HG02571 (cell line): ENCODE measurements around the gene UQCRC1.

Source experiments
- ATAC-seq: cut with Tn5 transposase; IDR thresholded peaks from one replicate; pipeline ENCODE4 v1.9.1; 2021; ENCODE audit warnings: mild to moderate bottlenecking, moderate library complexity; ENCODE audit not compliant: unreplicated experiment

The UQCRC1 gene

GRCh38 chr3:48609088-48610005, at the start of gene UQCRC1:
UQCRC1 (minus strand) TSS chr3:48609646; CDS start chr3:48609620, 26 bp downstream.
- ATAC-seq, result peak; percentile 95

DNA sequence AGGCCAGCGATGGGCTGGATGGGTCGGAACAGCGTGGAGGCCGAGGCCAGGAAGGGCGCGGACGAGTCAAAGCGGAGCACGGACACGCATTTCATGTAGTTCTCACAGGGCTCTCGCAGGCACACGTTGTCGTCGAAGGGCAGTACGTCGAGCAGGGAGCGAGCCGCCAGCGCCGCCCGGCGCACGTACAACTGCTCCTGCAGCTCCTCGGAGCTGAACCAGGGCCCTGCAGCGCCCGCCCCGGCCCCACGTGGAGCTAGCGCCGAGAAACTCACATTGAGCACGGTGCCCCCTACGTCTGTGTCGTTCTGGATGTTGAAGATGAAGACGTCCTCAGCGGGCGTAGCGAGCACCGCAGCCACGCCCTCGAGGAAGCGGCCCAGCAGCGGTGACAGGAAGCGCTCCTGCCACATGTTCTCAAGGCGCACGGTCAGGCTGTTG, 47.4 kb upstream of the UQCRC1 start:
- ATAC-seq, result no peak

- peak; percentile 66 for ATAC-seq
Observed at GRCh38 chr3:48656061-48656840, 46.8 kb upstream of the UQCRC1 start.

DNA sequence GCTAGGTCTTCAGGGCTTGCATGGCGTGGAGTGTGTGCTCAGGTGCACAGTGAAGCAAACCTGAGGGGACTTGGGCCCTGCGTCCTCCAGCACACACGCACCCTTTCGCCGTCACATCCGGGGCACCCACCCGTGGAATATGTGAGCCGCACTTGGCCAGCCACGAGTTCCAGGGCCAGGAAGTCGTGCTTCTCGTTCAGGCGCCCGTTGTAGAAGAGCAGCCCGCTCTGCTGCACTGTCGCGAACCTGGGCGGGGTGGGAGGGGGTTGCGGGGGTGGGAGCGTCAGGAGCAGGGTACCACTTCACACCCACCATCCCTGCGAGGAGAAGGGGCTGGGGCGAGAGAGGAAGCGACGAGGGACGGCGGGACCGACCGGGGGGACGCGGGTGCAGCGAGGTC, 46.2 kb upstream of the UQCRC1 start:
- ATAC-seq, result peak; percentile 20

GRCh38 chr3:48655063-48655462, 45.6 kb upstream of the UQCRC1 start:
- no peak for ATAC-seq

DNA sequence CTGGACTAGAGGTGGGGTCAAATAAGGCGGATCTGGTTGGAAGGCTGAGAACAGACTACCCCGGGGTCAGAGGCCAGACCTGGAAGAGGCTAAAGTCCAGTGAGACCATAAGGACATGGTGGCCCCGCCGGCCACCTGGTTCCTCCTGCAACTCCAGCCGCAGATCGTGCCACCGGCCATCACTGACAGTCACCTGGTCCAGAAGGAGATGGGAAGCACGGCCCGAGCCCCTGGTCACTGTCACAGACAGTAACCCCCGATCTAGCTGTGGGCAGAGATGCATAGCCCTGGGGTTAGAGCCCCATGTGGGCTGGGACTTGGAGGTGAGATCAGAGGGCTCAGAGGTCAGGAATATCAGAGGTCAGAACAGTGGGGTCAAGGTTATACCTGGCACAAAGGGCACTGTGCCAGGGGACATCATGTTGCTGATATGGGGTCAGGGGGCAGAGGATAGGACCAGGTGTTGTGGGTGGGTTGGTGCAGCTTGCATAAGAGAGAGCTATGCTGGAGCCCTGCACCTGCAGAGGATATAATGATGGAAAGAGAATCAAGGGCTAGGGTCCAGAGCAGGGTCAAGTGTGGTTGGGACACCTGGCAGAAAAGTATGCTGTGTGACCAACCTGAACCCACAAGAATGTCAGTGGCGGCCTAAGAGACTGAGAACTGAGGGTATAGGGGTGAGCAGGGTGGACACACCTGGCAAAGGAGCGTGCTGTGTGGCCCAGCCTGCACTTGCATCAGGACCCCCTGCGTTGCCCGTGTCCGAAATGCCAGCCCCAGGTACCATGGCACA, 43.7 kb upstream of the UQCRC1 start:
- no peak for ATAC-seq

DNA sequence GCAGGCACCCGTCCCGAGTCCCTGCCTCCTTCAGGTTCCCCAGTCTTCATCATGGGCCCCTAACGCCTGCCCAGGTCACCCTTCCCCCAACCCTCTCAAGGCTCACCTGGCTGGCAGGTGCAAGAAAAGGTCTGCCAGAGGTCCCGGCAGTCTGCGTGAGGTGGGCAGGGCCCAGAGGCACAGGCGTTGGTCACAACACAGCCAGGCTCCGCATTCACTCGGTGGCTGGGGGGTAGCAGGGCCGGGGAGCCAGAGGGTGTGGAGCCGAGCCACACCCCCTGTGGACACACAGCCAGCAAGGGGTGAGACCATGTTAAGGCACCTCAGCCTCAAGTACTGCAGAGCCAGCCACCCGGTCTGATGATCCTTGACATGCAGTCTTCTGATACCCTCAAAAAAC, 42.3 kb upstream of the UQCRC1 start:
- no peak for ATAC-seq

DNA sequence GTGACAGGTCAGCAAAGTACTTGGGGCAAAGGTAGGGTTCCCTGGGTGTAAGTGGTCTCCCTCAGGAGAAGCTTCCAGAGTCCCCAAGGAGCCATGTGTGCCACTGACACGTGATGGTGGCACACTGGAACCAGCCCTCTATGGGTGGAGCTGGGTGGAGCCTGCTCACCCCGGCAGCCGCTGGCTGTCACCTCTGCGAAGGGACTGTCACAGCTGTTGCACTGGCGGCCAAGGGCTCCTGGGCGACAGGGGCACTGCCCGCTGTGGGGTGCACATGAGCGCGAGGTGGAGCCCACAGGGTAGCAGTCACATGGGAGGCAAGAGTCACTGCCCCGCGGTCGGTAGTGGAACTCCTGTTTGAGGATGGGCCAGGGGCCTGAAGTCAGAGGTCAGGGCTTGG, 41.3 kb upstream of the UQCRC1 start:
- no peak for ATAC-seq

DNA sequence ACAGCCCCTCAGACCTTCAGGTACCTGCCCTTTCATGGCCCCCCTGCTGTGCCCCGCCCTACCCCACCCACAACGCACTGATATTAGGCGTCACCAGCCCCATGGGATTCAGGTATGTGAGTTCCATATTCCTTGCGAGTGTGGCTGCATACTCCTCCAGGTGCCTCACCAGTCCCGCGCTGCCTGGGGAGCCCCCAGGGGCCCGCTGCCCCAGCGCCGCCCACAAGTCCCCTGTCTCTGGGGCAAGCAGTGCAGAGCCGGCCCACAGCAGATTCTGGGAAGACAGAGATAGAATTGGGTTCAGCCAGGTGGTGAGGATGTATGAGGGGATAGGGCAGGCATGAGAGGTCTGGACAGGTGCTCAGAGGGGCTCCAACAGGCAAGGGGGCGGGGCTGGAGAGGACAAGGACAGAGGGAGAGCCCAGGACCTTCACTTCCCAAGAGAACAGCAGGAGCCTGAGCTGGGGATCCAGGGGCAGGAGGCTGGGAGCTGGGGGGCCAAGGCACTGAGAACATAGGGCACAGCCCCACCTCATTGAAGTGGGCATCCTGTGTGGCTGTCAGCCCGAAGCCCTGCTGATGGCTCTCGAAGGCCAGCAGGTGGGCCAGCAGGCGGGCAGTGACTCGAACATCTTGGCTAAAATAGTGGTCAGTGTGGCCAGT, 38.9 kb upstream of the UQCRC1 start:
- ATAC-seq, result no peak

DNA sequence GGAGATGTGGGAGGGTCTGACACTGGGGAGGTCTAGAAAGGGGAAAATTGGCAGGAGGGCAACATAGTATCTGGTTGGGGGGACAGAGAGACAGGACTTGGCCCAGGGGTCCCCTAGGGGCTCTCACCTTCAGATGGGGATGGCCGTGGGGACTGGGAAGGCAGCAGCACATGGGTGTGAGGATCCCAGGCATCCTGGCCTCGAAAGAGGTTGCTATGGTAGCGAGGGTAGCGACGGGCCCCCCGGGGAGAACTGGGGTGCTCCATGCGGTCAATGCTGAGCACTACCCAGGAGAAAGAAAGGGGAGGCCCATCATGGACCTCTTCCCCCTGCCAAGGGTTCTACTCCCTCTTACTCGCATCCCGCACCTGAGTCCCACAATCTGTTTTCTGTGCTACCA, 38.3 kb upstream of the UQCRC1 start:
- ATAC-seq, result no peak

- ATAC-seq, result no peak
Observed at GRCh38 chr3:48644898-48645760, 35.7 kb upstream of the UQCRC1 start.

DNA sequence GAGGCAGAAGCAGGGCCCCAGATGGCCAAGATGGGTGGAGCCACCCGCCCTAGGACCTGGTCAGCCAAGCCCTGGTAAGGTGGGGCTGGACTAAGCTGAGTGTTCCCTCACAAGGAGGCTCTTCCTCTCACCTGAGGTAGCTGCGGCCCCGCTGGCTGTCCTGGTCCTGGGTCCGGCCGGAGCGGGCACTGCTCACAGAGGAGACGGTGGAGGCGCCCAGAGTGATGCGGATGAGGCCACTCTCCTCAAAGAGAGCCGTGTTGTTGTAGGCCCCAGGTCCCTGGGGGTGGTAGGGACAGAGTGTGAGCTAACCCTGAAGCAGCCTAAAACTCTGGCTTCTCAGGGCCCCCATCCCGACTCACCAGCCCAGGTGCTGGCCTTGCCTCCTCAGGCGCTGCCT, 33.2 kb upstream of the UQCRC1 start:
- ATAC-seq, result no peak

- ATAC-seq, result no peak
Observed at GRCh38 chr3:48641396-48641795, 31.9 kb upstream of the UQCRC1 start.

DNA sequence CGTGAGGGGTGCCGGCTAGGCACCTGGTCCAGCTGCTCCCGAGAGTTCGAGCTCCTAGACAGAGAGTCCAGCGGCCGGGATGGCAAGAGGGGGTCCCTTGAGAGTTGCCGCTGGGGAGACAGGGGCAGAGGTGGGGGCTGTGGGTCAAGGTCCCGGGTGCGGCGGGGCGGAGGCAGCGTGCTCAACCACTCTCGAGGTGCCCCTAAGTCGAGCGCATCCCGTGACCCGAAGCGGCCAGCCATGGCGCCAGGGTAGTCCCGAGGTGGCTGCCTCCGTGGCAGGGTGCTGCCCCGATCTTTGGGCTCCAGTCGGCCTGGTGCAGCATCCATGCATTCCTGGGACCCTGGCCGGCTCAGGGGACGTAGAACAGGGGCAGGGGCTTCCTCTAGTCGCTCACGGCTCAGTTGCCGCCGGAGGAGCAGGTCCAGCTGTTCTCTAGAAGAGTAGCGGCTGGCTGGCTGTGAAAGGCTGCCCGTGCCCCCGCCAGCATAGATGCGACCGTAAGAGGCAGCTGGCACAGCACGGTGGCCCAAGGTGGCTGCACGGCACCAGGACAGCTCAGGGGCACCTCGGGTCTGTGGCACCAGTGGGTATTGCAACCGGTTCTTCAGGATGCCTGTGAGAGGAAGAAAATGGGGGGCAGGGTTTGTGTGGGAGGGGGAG, 30.6 kb upstream of the UQCRC1 start:
- no peak for ATAC-seq

DNA sequence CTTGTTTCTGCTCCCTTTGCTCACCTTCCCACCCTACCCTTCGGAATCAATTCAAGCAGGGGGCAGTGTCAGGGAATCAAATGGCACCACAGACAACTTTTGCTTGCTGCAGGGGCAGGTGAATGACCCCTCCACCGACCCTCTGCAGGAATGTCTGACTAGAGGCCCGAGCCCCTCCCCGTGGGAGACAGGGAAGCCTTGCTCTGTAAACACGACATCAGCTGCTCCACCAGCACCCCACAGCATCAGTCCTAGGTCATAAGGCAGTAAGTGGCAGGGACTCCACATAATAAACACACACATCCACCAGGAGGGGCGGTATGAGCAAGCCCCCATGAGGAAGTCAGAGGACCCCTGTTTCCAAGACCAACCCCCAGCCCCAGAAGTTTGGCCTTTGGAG, 27.9 kb upstream of the UQCRC1 start:
- no peak for ATAC-seq

- ATAC-seq, result no peak
Observed at GRCh38 chr3:48636149-48636655, 26.8 kb upstream of the UQCRC1 start.

DNA sequence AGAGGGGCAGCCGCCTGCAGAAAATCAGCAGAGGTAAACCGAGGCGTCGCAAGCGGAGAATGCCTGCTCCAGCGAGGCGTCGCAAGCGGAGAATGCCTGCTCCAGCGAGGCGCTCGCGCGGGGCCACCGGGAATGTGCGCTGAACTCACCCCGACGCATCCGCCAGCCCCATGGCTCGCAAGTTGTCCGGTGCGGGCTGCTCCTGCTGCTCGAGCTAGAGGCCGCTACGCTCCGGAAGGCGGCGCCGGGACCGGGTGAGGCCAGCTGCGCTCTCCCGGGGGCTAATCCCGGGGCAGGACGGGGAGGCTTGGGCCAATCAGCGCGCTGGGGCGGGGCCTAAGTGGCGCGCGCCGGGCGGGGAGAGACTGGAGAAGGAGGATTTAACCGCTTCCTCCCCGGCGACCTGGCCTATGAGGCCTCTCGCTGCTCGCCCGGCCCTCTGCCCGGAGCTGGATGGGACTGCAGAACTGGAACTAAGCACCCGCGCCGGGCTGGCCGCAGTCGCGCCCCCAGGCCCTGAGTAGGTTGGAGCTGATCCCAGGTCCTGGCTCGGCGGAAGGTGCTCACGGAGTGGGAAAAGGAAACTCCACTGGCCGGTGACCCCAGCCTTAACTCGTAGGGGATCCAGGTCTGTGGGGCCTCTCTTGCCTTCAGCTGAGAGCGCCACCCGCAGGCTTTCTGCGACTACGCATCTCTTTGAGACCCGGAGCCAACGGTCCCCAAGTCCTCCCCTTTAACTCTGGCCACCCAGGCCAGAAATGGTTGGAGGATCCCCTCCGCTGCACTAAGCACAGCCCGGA, 26.0 kb upstream of the UQCRC1 start, which contains the start of gene SLC26A6:
Gene SLC26A6, minus strand, starts transcription at position 240 of the 800 bp plus-strand sequence. Its CDS starts 68 bp downstream, at position 172.
- peak; percentile 93 for ATAC-seq

- no peak for ATAC-seq
Observed at GRCh38 chr3:48634661-48635221, 25.3 kb upstream of the UQCRC1 start.
